DOHH2 (cell line): ENCODE data around the gene PATZ1.

ENCODE experiments used
- CTCF ChIP-seq: fragments of 200-600 bp; sonication (generic); IDR thresholded peaks from one replicate; pipeline ENCODE4 v1.5.1; 2014; ENCODE audit warnings: antibody characterized with exemption, mild to moderate bottlenecking, low read depth, low read length; ENCODE audit not compliant: poor library complexity, severe bottlenecking
- EZH2phosphoT487 ChIP-seq: fragments of 200-600 bp; sonication (generic); IDR thresholded peaks from 2 replicates; pipeline ENCODE4 v1.6.1; 2017; ENCODE audit warnings: borderline replicate concordance, mild to moderate bottlenecking, antibody characterized with exemption, low read length, moderate library complexity, mixed read lengths

- no peak for TF ChIP-seq CTCF
- TF ChIP-seq EZH2phosphoT487: no peak
Measured at GRCh38 chr22:31332886-31333285, 13.3 kb downstream of the PATZ1 start.
